Measurements from ENCODE around the gene BRDT.
A peak's percentile ranks its signal among the peaks of the same experiment; 100 is the strongest.

Gene BRDT

DNA sequence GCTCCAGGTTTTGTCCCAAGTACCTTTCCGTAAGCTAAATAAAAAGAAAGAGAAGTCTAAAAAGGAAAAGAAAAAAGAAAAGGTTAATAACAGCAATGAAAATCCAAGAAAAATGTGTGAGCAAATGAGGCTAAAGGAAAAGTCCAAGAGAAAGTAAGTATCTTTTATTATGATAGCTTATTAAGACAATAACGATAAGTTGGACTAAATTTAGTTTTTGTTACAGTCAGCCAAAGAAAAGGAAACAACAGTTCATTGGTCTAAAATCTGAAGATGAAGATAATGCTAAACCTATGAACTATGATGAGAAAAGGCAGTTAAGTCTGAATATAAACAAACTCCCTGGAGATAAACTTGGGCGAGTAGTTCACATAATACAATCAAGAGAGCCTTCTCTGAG, 31.5 kb downstream of the BRDT start:
- H3K4me3 ChIP-seq (replicated peaks; ENCODE audit: low read depth, low read length) = no peak overlapping the region
- TF ChIP-seq, protein P1, sequence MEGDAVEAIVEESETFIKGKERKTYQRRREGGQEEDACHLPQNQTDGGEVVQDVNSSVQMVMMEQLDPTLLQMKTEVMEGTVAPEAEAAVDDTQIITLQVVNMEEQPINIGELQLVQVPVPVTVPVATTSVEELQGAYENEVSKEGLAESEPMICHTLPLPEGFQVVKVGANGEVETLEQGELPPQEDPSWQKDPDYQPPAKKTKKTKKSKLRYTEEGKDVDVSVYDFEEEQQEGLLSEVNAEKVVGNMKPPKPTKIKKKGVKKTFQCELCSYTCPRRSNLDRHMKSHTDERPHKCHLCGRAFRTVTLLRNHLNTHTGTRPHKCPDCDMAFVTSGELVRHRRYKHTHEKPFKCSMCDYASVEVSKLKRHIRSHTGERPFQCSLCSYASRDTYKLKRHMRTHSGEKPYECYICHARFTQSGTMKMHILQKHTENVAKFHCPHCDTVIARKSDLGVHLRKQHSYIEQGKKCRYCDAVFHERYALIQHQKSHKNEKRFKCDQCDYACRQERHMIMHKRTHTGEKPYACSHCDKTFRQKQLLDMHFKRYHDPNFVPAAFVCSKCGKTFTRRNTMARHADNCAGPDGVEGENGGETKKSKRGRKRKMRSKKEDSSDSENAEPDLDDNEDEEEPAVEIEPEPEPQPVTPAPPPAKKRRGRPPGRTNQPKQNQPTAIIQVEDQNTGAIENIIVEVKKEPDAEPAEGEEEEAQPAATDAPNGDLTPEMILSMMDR (IDR thresholded peaks at IDR 0.05; ENCODE audit: low read length, missing control alignments) = no peak
- no peak for DNase-seq (ENCODE audit: low read depth)

DNA sequence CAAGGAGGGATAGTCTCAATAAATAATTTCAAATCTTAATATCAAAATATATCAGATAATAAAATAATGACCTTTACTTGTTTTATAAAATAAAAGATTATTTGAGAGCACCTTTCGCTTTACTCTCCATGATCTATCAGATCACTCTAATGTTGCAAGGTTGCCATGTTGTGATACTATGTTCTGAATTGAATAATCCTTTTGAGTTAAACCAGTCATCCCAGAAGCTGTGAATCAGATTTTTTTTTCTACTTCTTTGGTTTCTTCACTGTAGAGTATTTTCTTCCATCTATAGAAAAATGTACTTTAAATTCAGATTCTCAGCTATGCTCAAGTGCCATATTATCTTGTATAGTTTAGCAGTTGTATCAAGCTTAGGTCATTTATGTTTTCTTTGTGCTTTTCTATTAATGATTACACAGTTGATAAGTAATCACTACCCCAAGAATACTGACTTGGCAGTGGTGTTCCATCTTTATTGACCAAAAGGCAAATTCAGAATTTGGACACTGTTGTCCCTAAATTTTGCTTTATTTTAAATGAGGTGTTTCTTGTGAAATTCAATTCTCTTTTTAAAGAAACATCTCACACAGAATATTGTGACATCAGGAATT, 32.9 kb downstream of the BRDT start:
- TF ChIP-seq, protein P1 (IDR thresholded peaks at IDR 0.05; ENCODE audit: low read length, missing control alignments) = no peak

DNA sequence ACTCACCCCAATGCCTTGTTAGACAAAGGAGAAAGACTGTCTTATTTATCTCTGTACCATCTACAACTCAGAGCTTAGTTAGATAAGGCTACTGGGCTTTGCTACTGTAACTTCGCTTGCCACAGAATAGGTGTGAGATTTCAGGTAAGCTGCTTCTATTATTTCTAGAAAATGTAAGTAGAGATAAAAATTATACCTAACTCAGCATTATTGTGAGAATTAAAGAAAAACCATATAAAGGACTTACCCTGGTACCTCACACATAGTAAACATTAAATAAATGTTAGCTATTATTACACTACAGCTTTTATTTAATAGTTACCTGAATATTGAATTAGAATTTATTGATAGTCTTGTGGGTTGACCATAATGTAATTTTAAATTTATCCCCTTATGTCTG, 44.1 kb downstream of the BRDT start:
- TF ChIP-seq, protein P1 (IDR thresholded peaks at IDR 0.05; ENCODE audit: low read length, missing control alignments) = no peak

More for the DNA sequence above, 32.9 kb downstream of the BRDT start:
- DNase-seq (ENCODE audit: low read depth) = no peak
- no peak overlapping the region for H3K4me3 ChIP-seq (replicated peaks; ENCODE audit: low read depth, low read length)

DNA sequence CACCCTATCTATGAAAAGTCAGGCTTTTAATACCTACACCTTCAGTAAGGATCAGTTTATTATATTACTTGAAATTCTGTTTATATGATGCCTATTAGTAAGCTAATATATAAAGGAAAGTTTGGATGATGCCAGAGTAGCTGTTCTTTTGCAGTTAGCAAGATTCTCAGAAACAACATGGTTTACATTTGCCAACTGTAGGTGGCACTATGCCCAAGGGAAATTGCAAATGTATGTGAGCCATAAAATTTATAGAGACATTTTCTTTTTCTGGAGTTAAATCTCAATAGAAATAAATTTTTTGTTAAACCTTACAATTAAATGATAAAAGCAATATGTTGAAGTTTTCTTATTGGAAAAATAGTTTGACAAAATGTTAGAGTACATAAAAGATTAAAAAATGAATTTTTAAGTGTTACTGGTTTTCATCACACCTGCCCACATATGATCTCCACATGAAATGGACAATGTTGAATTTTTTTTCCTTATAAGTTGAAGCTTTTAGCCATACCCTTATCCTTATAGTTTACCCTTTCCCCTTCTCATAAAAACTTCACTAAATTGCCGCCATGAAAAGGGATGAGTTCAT, 48.5 kb downstream of the BRDT start:
- peak; percentile 78 for DNase-seq (ENCODE audit: low read depth)
- TF ChIP-seq, protein P1 (IDR thresholded peaks at IDR 0.05; ENCODE audit: low read length, missing control alignments) = peak; percentile 67
- H3K4me3 ChIP-seq (replicated peaks; ENCODE audit: low read depth, low read length) = no peak overlapping the region

More for the DNA sequence above, 44.1 kb downstream of the BRDT start:
- no peak for DNase-seq (ENCODE audit: low read depth)
- no peak overlapping the region for H3K4me3 ChIP-seq (replicated peaks; ENCODE audit: low read depth, low read length)

DNA sequence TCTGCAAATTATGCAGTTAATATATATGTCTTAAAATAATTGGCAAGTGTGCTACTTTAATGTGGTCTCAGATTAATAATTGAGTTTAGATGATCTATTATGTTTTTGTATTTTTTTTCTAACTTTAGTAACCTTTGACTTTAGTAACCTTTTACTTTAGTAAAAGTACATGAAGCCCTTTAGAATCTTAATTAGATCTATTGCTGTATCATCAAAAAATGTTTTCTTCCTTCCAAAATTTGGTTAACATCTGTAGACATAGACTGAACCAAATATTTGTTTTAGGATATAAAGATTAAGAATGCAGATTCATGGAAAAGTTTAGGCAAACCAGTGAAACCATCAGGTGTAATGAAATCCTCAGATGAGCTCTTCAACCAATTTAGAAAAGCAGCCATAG, 54.9 kb downstream of the BRDT start:
- TF ChIP-seq, protein P1 (IDR thresholded peaks at IDR 0.05; ENCODE audit: low read length, missing control alignments) = no peak
- no peak overlapping the region for H3K4me3 ChIP-seq (replicated peaks; ENCODE audit: low read depth, low read length)
- DNase-seq (ENCODE audit: low read depth) = no peak

DNA sequence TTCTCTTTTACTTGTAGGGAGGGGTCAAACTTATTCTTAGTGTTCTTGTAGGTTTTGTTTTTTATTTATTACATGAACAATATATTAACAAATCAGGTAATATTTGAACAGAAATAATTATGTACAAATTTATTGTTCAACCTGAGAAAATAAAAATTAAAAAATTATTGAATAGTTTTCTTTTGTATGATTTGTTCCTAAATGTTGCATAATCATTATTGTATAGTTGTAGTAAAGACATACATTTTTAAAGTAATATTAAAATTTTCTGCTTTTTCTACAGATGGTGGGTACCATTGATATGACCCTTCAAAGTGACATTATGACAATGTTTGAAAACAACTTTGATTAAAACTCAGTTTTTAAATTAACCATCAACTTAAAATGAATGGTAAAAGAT, 64.7 kb downstream of the BRDT start:
- DNase-seq (ENCODE audit: low read depth) = no peak
- no peak overlapping the region for H3K4me3 ChIP-seq (replicated peaks; ENCODE audit: low read depth, low read length)
- TF ChIP-seq, protein P1 (IDR thresholded peaks at IDR 0.05; ENCODE audit: low read length, missing control alignments) = no peak

Measured in fibroblast of pulmonary artery (primary cell).